HG03025 (cell line): Measurements from ENCODE around the gene MSLN.
"Not testable (repeated sequence)": the region's sequence is repeated elsewhere in the genome, so short reads cannot be mapped to it uniquely, and the experiment has no call there.

Experiments used
- ATAC-seq: cut with Tn5 transposase; IDR thresholded peaks from one replicate; pipeline ENCODE4 v1.9.1; 2021; ENCODE audit warnings: mild to moderate bottlenecking, moderate library complexity; ENCODE audit not compliant: unreplicated experiment, low FRiP score

Gene MSLN

DNA sequence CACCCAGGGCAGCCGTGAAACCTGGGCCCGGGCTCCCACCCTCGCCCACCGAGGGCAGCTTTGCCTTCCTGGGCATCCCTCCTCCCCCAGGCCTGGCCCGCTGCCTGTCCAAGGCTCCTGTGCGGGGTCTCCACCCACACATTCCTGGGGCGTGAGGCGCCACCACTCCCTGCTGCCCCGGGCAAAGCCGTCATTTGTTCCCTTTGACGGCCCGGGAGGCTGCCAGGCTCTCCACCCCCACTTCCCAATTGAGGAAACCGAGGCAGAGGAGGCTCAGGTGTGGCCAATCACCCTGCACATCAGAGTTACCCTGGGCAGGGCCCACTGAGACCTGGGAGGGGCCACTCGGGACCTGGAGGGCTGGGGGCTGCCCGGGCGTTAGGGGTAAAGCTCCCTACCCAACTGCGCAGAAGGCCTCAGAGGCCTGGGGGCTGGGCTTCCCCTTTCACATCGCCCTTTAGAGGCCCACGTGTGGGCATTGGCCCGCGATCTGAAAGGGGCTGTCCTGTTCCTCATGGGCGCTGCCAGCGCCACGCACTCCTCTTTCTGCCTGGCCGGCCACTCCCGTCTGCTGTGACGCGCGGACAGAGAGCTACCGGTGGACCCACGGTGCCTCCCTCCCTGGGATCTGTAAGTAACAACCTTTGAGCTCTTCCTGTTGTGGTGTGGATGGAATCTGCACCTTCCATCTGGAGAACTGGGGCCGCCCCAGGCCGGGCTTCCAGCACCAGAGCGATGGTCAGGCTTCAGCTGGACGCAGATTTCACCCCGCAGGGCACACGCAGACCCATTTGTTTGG lies at the start of gene MSLN:
TSS of gene MSLN (plus strand) at position 190 of the 799 bp plus-strand sequence. CDS start 1,947 bp downstream, outside the sequence.
- ATAC-seq: no peak

DNA sequence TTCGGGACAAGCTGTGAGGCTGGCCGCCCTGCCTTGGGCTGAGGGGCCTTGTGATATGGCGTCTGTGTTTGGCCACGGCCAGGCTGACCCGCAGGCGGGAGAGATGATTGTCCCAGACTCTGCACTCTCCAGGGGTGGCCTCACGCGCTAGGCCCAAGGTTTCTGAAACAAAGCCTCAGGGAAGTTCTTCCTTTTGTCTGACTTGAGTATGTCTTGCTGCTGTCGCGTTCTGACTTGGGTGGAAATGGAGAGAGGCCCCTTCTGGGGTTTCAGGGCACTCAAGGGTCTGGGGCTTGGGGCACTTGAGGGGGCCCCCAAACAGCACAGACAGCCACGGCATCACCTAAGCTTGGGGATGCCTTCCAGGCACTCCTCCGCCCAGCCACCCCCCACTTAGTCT lies 49.5 kb upstream of the MSLN start:
- ATAC-seq: no peak

DNA sequence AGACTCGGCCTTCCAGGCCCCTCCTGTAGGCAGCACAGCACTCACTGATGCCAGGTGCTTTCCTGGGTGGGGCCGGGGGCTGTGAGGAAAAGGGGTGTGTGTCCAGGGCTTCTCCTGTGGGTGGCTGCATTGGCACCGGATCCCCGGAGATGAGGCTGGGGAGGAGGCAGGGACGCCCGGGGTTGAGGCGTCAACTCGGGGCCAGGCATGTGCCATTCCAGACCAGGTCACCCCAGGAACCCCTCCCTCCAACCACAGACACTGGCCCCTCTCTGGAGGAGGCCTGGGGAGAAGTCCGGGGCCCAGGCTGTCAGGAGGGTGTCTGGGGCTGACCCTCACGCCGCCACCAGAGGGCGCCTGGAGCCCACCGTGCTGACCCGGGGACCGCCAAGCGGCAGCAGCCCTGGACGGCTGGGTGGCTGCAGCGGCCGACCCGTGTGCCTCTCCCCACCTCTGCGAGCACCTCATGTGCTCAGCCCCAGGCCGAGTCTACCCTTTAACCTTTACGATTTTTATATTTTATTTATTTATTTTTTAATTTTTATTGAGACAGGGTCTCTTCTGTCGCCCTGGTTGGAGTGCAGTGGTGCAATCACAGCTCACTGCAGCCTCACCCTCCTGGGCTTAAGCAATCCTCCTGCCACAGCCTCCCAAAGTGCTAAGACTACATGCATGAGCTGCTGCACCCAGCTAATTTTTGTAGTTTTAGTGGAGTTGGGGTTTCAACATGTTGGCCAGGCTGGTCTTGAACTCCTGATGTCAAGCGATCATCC lies 48.8 kb upstream of the MSLN start:
- no peak for ATAC-seq

DNA sequence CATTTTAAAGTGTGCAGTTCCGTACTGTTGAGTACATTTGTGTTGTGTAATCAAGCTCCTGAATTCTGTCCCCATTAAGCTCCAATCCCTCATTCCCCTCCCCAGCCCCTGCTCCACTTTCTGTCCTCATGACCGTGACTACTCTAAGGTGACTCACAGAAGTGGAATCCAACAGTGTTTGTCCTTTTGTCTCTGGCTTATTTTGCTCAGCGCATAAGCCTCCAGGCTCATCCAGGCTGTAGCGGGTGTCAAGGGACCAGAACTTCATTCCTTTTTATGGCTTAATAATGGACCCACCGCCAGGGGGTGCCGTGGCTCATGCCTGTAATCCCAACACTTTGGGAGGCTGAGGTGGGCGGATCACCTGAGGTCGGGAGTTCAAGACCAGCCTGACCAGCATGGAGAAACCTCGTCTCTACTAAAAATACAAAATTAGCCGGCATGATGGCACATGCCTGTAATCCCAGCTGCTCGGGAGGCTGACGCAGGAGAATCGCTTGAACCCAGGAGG lies 47.7 kb upstream of the MSLN start:
- not testable (repeated sequence) for ATAC-seq

DNA sequence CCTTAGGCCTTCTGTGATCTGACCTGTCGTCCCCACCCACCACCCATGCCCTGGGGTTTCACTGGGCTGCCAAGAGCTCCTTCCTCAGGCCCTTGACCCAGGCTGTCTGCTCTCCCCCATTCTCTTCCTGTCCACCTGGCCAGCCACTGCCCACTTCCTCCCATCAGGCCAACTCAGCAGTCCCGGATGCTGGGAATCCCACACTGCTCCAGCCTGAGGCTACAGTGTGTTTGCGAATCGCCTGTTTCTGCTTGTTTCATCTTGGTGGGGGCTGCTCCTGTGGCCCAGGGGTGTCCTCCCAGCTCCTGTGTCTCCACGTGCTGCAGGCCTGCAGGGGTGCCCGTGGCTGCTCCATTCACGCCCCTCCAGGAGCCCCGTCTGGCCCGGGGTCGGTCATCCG lies 46.5 kb upstream of the MSLN start:
- no peak for ATAC-seq

DNA sequence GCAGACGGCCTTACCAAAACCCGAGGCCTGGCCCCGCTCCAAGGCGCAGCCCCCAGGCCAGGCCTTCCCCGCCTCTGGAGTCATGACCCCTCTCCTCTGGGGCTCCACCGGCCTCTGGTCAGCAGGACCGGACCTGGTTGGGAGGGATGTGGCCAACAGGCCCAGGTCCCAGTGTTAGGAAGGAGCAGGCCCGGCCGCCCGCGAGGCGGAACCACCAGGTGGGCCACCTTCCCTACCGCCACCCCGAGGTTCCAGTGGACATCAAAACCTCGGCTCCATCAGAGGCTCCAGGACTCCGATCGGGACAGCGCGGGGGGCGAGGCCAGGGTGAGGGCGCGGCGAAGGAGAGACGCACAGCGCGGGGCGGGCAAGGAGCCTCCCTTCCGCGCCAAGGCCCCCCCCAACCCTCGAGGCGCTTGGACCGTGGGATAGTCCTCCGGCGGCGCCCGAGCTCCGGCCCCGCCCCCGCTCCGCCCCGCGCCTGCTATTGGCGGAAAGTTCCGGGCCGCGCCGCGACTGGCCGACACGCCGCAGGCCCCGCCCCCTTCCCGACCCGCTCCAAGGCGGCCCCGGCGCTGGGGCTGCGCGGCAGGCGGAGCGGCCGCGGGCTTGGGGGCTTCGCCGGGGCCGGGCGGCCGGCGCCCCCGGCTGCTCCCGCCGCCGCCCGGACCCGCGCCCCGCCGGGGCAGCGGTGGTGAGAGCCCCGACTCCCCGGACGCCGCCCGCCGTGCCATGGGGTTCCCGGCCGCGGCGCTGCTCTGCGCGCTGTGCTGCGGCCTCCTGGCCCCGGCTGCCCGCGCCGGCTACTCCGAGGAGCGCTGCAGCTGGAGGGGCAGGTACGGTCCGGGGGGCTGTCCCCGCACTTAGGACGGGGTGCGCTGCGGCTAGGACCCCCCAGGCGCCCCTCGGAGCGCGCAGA lies 45.7 kb upstream of the MSLN start, which contains the start of gene METRN:
TSS of gene METRN (plus strand) at position 561 of the 919 bp plus-strand sequence. CDS start at position 733, 172 bp downstream.
- ATAC-seq: peak; percentile 47

DNA sequence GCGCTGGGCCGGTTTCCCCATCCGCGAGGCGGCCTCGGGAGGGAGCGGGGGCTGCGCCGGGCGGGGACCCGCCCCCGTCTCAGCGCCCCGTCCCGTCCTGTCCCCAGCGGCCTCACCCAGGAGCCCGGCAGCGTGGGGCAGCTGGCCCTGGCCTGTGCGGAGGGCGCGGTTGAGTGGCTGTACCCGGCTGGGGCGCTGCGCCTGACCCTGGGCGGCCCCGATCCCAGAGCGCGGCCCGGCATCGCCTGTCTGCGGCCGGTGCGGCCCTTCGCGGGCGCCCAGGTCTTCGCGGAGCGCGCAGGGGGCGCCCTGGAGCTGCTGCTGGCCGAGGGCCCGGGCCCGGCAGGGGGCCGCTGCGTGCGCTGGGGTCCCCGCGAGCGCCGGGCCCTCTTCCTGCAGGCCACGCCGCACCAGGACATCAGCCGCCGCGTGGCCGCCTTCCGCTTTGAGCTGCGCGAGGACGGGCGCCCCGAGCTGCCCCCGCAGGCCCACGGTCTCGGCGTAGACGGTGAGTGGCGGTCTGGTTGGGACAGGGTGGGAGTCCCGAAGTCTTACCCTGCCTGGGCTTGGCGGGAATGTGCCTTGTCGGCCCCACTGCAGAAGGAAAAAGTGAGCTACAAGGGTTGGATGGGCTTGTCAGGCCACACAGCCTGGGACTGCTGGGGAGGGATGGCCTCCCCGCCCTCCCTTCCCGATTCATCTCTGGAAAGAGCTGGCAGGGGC lies 44.9 kb upstream of the MSLN start:
- ATAC-seq: no peak

DNA sequence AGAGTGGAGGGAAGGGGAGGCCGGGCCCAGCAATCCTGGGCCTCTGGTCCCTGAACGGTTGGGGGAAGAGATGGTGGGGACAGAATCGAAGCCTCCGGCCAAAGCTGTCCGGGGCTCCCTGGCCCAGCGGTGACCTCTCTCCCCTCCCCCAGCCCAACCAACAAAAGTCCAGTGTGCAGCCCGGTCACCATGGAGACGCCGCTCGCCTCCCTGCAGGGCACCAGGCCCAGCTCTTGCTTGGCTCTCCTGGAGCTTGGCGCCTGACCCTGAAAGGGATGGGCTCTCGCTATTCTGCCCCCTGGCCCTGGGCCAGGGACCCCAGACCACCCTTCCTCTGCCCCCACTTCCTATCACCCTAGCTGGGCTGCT lies 44.4 kb upstream of the MSLN start:
- ATAC-seq: no peak

DNA sequence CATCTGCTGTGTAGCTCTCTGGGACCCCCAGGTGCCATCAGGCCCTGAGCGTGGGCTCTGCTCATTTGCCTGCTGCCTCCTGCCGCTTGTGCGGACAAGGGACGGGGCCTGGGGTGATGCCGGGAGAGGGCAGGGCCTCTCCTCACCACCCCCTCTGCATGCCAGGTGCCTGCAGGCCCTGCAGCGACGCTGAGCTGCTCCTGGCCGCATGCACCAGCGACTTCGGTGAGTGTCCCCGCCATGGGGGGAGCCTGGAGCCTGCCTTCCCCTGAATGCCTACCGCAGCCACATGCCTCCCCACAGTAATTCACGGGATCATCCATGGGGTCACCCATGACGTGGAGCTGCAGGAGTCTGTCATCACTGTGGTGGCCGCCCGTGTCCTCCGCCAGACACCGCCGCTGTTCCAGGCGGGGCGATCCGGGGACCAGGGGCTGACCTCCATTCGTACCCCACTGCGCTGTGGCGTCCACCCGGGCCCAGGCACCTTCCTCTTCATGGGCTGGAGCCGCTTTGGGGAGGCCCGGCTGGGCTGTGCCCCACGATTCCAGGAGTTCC lies 43.7 kb upstream of the MSLN start:
- no peak for ATAC-seq

DNA sequence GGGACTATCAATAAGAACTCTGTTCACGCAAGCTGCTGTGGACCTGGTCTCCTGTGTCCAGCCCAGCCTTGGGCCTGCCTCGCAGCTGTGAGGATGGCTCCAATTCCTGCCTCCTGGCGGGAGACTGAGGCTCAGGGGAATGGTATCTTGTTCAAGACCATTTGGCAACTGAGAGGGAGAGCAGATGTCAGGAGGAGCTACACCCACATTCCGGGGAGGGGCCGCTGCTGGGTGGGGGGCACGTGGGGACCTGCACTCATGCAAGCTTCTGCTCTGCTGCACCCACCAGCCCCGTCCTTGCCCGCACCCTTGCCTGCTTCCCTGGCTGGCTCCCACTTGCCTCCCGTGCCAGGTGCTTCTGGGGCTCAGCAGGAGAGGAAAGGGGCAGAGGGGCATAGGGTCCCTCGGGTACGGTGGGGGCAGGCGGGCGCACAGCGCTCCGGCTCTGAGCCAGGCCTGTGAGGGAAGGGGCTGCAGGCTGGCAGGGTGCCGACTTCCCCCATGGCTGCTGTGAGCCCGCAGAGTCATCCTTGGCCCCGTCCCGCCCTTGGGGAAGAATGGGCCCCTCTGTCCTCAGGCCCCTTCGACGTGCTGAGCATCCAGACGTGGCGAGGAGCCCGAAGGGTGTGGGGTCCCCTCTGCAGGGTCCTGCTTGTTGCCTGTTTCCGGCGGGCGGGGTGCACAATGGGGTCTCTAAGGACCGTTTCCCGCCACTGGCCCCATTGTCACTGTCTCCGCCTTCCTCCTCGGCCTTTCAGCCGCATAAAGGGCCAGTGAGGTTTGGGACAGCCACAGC lies 42.9 kb upstream of the MSLN start:
- no peak for ATAC-seq

DNA sequence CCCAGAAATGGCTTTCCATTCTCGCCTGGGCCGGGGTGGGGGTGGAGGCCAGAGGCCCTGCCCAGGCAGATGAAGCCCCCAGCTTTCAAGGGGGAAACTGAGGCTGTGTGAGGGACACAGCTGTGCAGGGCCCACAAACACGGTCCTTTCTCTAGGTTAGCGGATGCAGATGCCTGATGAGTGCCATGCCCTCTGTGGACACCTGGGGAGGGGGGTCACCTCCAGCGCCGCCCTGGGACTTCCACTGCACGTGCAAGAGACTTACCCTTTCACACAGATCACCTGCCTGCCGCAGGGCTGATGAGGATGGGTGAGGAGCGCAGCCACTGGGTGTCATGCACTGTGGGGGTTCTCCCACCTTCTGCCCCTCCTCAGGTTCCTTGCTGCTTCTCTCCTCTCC lies 42.1 kb upstream of the MSLN start:
- no peak for ATAC-seq

DNA sequence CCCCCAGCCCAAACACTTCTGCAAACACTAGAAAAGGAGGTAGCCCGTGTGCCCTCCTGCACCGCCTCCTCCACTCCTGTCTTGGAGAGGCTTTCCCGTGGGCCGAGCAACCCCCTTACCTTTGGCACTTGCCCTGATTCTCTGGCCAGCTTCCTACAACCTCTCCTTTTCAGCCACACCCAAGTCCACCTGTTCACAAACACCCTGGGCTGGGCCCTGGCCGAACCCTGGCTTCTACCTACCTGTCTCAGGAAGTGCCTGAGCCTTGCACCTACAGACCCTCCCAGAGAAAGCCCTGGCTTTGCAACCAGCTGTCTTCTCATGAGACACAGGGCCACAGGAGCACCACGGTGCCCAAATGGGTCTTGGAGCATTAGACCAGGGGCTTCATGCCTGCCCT lies 41.6 kb upstream of the MSLN start:
- no peak for ATAC-seq

DNA sequence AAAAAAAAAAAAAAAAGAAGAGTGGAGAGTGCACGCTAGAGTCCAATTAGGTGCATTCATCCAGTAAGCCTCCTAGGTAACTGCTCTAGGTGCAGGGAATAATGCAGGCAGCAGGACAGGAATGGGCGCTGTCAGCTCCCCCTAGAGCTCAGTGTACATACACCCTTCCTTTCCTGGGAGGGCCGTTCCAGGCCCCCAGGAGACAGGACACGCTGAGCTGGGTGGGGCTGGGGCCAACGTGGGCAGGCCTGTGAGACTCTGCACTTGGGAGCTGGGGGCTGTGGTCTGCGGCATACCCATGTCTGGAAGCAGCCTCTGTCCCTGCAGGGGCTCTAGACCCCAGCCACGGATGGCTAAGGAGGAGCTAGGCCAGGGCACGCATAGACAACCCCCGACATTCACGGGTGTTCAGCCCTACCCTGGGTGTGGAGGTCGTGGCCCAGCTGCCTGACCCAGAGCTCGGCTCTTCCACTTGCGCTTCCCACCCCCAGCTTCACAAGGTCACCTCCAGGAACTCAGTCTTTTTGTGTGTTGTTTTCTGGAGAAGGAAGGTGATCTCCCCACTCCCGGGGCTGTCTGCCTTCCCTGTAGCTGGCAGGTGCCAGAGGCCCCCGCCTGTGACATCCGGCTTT lies 40.6 kb upstream of the MSLN start:
- no peak for ATAC-seq

DNA sequence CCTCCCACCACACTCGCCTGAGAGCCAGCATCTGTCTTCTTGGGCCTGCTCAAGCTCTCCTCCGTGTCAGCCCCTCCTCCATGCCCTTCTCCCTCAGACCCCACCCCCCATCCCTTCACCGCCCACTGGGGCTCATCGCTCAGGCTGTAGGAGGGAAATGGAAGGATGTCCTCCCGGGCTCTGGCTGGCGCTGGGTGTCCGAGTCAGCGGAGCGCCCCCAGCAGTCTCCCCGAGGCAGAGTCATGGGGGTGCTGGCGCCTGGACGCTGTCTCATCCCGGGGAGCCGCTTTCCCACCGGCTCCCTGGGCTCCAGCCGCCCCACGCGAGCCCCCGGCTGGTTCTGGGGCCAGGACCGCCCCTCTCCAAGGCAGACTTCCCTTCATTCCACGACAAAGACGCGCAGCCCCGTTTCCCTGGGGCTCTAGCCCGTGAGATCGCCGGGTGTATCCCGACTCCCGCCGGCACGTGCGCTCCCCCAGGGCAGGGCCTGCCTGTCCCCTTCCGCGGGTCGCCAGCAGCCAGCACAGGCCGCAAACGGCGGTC lies 40.0 kb upstream of the MSLN start:
- ATAC-seq: no peak

DNA sequence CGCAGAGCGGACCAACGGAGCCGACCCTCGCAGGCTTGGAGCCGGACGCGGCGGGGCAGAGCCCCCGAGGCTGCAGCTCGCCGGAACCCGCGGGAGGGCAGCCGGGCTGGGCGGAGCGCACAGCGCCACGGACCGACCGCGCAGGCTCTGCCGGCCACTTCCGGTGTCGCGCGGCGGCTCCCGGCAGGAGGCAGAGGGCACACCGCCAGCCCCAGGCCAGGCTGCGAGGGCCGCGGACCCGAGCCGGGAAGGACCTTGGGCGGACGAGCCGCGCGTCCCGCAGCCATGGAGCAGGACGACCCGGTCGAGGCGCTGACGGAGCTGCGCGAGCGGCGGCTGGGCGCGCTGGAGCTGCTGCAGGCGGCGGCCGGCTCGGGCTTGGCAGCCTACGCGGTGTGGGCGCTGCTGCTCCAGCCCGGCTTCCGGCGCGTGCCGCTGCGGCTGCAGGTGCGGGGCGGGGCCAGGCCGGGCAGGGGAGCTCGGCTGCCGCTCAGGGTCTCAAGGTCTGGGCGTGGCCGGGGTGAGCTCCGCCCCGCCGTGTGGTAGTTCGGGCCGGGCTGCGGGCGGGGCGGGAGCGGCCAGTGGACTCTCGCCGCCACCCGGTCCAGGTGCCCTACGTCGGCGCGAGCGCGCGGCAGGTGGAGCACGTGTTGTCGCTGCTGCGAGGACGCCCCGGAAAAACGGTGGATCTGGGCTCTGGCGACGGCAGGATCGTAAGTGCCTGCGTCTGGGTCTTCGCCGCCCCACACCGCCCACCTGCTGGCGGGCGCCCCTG lies 39.4 kb upstream of the MSLN start, which contains the start of gene ANTKMT:
TSS of gene ANTKMT (plus strand) at position 157 of the 775 bp plus-strand sequence. CDS start at position 286, 129 bp downstream.
- peak; percentile 62 for ATAC-seq

DNA sequence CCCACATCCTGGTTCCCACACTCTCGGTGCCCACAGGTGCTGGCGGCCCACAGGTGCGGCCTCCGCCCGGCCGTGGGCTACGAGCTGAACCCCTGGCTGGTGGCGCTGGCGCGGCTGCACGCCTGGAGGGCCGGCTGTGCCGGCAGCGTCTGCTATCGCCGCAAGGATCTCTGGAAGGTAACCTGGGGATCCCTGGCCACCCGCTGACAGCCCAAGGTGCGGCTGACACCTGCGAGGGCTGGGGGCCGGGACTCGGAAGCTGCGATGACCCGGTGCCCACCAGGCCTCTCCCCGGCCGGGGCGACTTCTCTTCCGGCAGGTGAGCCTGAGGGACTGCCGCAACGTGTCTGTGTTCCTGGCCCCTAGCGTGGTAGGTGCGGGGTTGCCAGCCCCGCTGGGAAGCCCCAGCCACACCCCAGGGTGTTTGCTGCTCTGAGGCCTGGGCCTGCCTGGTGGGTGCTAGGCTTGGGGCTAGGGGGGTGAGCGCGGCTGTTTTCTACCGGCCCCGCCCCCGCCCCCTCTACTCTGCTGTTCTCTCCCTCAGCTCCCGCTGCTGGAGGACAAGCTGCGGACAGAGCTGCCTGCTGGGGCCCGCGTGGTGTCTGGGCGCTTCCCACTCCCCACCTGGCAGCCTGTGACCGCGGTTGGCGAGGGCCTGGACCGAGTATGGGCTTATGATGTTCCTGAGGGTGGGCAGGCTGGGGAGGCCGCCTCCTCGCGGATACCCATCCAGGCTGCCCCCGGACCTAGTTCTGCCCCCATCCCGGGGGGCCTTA lies 38.6 kb upstream of the MSLN start:
- ATAC-seq: no peak
